Measurements from ENCODE around the gene MTMR3. TPM values are rescaled to one million over a fixed set of nuclear protein-coding genes. Genes with fewer than 3 reads are reported as not detected.

Gene MTMR3
- total RNA-seq, 6 experiments from 2014 or later = 14.5 to 19.2 (median 18.2) TPM

DNA sequence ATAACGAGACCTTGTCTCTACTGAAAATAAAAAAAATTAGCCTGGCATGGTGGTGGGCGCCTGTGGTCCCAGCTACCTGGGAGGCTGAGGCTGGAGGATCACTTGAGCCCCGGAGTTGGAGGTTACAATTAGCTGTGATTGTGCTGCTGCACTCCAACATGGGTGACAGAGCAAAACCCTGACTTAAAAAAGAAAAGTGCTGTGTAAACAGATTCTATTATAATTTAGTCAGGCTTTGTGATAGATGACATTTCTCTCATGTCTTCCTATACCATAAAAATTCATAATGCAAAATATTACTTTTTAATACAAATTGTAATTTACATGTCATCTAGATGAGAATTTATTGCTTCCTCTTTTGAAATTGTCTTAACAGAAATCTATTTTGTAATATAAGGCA is 94.1 kb downstream of the MTMR3 start:
- Histone ChIP-seq H3K9me3 (no peaks in the 10 kb centered on the region), H3K4me1 (no peaks in the 10 kb centered on the region), H3K4me3 (no peak overlapping the region), H3K36me3 (peaks cover 0 to 12% (median 1%) of the 10 kb centered on the region in 4 donors), H3K27ac (no peak overlapping the region), H3K27me3 (no peaks in the 10 kb centered on the region)
- TF ChIP-seq, protein P1, sequence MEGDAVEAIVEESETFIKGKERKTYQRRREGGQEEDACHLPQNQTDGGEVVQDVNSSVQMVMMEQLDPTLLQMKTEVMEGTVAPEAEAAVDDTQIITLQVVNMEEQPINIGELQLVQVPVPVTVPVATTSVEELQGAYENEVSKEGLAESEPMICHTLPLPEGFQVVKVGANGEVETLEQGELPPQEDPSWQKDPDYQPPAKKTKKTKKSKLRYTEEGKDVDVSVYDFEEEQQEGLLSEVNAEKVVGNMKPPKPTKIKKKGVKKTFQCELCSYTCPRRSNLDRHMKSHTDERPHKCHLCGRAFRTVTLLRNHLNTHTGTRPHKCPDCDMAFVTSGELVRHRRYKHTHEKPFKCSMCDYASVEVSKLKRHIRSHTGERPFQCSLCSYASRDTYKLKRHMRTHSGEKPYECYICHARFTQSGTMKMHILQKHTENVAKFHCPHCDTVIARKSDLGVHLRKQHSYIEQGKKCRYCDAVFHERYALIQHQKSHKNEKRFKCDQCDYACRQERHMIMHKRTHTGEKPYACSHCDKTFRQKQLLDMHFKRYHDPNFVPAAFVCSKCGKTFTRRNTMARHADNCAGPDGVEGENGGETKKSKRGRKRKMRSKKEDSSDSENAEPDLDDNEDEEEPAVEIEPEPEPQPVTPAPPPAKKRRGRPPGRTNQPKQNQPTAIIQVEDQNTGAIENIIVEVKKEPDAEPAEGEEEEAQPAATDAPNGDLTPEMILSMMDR (IDR thresholded peaks at IDR 0.05) = no peak
- TF ChIP-seq POLR2A (IDR thresholded peaks at IDR 0.05) = no peak
- ATAC-seq (no peak), DNase-seq (no peak)
- WGBS (ENCODE audit: insufficient coverage, low coverage, low lambda C conversion rate, missing lambda C conversion rate) = 92% methylated on average over 2 of the region's 3 CpGs
- intact Hi-C loops (cut with DNase I) = no loop called here

DNA sequence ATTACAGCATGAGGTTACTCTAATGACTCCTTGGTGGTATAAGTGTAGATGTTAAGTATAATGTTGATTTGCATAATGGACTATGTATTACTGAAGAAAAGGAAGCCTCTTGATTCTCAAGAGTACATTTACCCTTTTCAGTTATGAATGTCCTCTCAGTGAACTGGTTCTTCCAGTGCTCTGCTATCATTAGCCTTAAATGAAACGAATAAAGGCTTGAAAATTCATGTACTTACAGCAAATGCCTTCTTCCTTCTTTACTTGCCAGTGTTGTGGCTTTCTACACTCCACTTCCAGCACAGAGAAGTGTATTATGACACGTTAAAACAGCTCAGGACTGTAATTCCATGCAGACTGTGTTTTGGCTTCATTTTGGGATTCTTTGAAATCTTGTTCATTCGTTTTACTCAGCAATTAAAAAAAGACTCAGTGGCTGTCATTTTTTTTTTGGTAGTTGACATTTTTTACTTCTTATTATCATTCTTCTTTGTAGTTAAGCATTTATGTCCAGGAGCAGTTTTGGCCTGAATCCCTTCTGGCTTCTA is 96.9 kb downstream of the MTMR3 start:
- no peak for ATAC-seq
- H3K9me3 ChIP-seq = no peaks in the 10 kb centered on the region
- no peak overlapping the region for H3K27ac ChIP-seq
- no peaks in the 10 kb centered on the region for H3K4me1 ChIP-seq
- intact Hi-C loops (cut with DNase I) = no loop called here
- no peak overlapping the region for H3K4me3 ChIP-seq
- H3K27me3 ChIP-seq = no peaks in the 10 kb centered on the region
- no peak for DNase-seq
- H3K36me3 ChIP-seq = peaks cover 0 to 7% (median 1%) of the 10 kb centered on the region in 4 donors
- WGBS (ENCODE audit: insufficient coverage, low coverage, low lambda C conversion rate, missing lambda C conversion rate) = 79% methylated on average over 3 of the region's 3 CpGs
- TF ChIP-seq, protein P1 (IDR thresholded peaks at IDR 0.05) = no peak
- no peak for TF ChIP-seq POLR2A (IDR thresholded peaks at IDR 0.05)

DNA sequence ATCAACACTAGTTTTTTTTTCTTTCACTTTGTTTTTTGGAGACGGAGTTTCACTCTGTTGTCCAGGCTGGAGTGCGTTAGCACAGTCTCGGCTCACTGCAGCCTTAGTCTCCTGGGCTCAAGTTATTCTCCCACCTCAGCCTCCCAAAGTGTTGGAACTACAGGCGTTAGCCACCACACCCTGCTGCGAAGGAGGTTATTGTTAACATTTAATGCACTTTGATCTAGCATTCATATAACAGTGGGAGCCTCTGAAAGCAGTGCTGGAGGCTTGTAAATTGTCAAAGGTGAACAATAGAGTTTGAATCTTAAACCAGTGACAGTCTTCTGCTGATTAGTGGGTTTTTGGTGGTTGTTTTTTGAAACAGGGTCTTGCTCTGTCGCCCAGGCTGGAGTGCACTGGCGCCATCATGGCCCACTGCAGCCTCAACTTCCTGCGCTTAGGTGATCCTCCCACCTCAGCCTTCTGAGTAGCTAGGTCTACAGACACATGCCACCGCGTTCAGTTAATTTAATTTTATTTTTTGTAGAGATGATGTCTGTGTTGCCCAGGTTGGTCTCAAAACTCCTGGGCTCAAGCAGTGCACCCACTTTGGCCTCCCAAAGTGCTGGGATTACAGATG is 100.4 kb downstream of the MTMR3 start:
- intact Hi-C loops (cut with DNase I) = no loop called here
- 96% methylated on average over 5 of the region's 10 CpGs for WGBS (ENCODE audit: insufficient coverage, low coverage, low lambda C conversion rate, missing lambda C conversion rate)

DNA sequence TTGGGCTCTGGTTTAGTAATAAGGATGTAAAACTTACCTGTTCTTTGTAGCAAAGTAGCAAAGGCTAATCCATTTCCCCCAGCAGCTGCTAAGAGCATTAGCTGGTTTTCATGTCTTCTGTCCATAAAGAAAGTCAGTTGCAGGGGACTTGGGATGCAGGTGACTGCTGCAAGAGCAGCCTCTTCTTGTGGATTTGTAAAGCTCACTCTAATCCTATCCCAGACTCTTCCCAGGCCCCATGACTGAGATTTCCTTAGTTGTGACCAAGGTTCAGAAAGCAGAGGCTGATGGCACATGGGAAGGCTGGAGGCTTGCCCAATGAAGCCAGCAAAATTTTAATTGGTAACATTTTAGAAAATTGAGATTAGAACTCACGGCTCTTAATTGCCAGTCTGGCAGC is 102.9 kb downstream of the MTMR3 start:
- H3K27ac ChIP-seq = no peak overlapping the region
- peaks cover 0 to under 1% (median 0%) of the 10 kb centered on the region in 4 donors for H3K36me3 ChIP-seq
- H3K4me1 ChIP-seq = peaks cover 0 to 6% (median 0%) of the 10 kb centered on the region in 4 donors
- no peak overlapping the region for H3K4me3 ChIP-seq
- TF ChIP-seq, protein P1 (IDR thresholded peaks at IDR 0.05) = no peak
- no peak for TF ChIP-seq POLR2A (IDR thresholded peaks at IDR 0.05)
- no peaks in the 10 kb centered on the region for H3K27me3 ChIP-seq
- DNase-seq (no peak), ATAC-seq (peak in 2 of 4 donors; percentile 23 to 30)
- 32% methylated on average over 1 of the region's 1 CpG for WGBS (ENCODE audit: insufficient coverage, low coverage, low lambda C conversion rate, missing lambda C conversion rate)
- intact Hi-C loops (cut with DNase I) = no loop called here
- H3K9me3 ChIP-seq = no peaks in the 10 kb centered on the region

More for the DNA sequence above, 100.4 kb downstream of the MTMR3 start:
- ATAC-seq (no peak), DNase-seq (no peak)
- Histone ChIP-seq H3K9me3 (no peaks in the 10 kb centered on the region), H3K4me1 (no peaks in the 10 kb centered on the region), H3K27ac (no peak overlapping the region), H3K27me3 (no peaks in the 10 kb centered on the region), H3K36me3 (peaks cover 0 to 7% (median 1%) of the 10 kb centered on the region in 4 donors), H3K4me3 (no peak overlapping the region)
- TF ChIP-seq, protein P1 (IDR thresholded peaks at IDR 0.05) = no peak
- TF ChIP-seq POLR2A (IDR thresholded peaks at IDR 0.05) = no peak

All from right lobe of liver (tissue), 6 donors.